ENCODE data around the gene CLSTN1. TPM values are rescaled to one million over a fixed set of nuclear protein-coding genes. Genes with fewer than 3 reads are reported as not detected.

Gene CLSTN1
- total and polyA plus RNA-seq, 2 of the 13 experiments (the other 11 are each of a cell fraction or from before 2014, with no cell fraction given), result 19.7 to 29.8 TPM

DNA sequence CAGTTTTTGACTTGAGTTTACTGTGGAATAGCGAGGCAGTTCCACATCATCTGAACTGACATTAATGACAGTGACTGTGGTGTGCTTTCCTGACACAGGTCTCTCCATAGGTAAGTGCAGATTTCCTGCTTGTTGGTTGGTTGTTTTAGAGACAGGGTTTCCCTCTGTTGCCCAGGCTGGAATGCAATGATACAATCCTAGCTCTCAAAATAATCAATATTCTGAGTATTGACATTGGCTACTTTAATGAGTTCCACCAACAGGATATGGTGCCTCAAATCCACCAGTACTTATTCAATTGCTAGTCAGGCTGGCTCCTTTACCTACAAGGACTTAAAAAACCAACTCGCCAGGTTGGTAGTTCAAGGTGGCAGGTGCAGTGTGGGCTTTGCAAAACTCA lies 63.8 kb downstream of the CLSTN1 start:
- H4K20me1 ChIP-seq (ENCODE audit: insufficient read depth, low read length), result peaks cover 7% of the 10 kb centered on the region
- no peak overlapping the region for H3K9ac ChIP-seq (ENCODE audit: insufficient read depth, low read depth, low read length)
- in situ Hi-C loops (cut with HindIII; ENCODE audit: extremely low pct_ligation_motif_present, low pct_unique_long_range_greater_than_20kb) (no loop called here), intact Hi-C loops (cut with micrococcal nuclease; ENCODE audit: unreplicated experiment) (no loop called here)
- FAIRE-seq (no peak), ATAC-seq (peak; percentile 66), DNase-seq (ENCODE audit: low spot score) (no peak)
- no TSS peak for BruUV-seq (replicated peaks)
- TF ChIP-seq ONECUT2 (CRISPR knock-in tag; IDR thresholded peaks at IDR 0.05) (0 out of 2 replicates have a peak, but pooled peaks have one; percentile 40), ZFP36 (IDR thresholded peaks at IDR 0.05; ENCODE audit: borderline replicate concordance, low read depth, low read length, partially characterized antibody) (no peak)
- H3K4me1 ChIP-seq (ENCODE audit: insufficient read depth, low read length), result peaks cover 31% of the 10 kb centered on the region
- 96% methylated on average over 2 of the region's 2 CpGs for WGBS (ENCODE audit: low lambda C conversion rate)
- H3K27me3 ChIP-seq (ENCODE audit: control insufficient read depth in 1 of 2, insufficient read depth in 2 of 2, low read length in 2 of 2), result no peaks in the 10 kb centered on the region
- CTCF ChIA-PET (ENCODE audit: low intra/inter-chr PET ratio, low total read pairs), result no interaction called here
- POLR2A ChIA-PET, result no interaction called here
- no peak overlapping the region for H3K4me2 ChIP-seq (ENCODE audit: low read depth, low read length)
- no peaks in the 10 kb centered on the region for H3K9me3 ChIP-seq (ENCODE audit: low read length)
- H2AFZ ChIP-seq (ENCODE audit: low read length), result no peak overlapping the region
- H3K36me3 ChIP-seq (replicated peaks in 1 of 2; ENCODE audit: control insufficient read depth in 1 of 2, insufficient read depth in 2 of 2, low read length in 2 of 2), result peaks cover 4 to 6% of the 10 kb centered on the region in 2 experiments; a peak in 4 of 5 replicates
- peak overlapping the region; percentile 25 for H3K27ac ChIP-seq (ENCODE audit: extremely low read length, insufficient read depth, low read length)
- no peak overlapping the region for H3K4me3 ChIP-seq (replicated peaks in 1 of 3; ENCODE audit: insufficient read depth in 1 of 3, low read depth in 2 of 3, low read length in 3 of 3)
- H3K79me2 ChIP-seq (ENCODE audit: insufficient read depth, low read length), result peaks cover 9% of the 10 kb centered on the region

DNA sequence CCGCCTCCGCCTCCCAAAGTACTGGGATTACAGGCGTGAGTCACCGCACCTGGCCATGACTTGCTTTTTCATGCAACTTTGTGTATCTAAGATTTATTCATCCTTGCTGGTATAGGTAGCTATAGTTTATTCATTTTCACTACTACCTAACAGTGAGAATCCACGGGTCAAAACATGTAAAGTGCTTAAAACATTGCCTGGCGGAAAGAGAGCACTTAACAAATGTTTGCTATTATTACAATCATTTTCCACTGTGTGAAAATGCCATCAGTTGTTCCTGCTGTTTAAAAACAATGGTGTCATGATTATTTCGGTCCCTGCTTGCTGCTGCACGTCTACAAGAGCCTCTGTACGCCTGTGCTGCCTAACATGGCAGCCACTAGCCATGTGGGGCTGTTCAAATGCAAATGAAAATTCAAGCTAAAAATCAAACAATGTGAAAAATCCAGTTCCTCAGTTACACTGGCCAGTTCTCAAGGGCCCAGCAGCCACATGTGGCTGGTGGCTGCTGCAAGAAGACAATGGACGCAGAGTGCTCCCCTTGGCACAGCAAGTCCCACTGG lies 65.1 kb downstream of the CLSTN1 start:
- Histone ChIP-seq H4K20me1 (ENCODE audit: insufficient read depth, low read length) (peaks cover 7% of the 10 kb centered on the region), H3K4me1 (ENCODE audit: insufficient read depth, low read length) (peaks cover 31% of the 10 kb centered on the region), H3K4me2 (ENCODE audit: low read depth, low read length) (no peak overlapping the region), H2AFZ (ENCODE audit: low read length) (no peak overlapping the region), H3K9me3 (ENCODE audit: low read length) (no peaks in the 10 kb centered on the region), H3K79me2 (ENCODE audit: insufficient read depth, low read length) (peaks cover 9% of the 10 kb centered on the region), H3K27ac (ENCODE audit: extremely low read length, insufficient read depth, low read length) (no peak overlapping the region), H3K27me3 (ENCODE audit: control insufficient read depth in 1 of 2, insufficient read depth in 2 of 2, low read length in 2 of 2) (no peaks in the 10 kb centered on the region), H3K4me3 (replicated peaks in 1 of 3; ENCODE audit: insufficient read depth in 1 of 3, low read depth in 2 of 3, low read length in 3 of 3) (no peak overlapping the region), H3K36me3 (replicated peaks in 1 of 2; ENCODE audit: control insufficient read depth in 1 of 2, insufficient read depth in 2 of 2, low read length in 2 of 2) (peaks cover 7 to 11% of the 10 kb centered on the region in 2 experiments; a peak in 4 of 5 replicates), H3K9ac (ENCODE audit: insufficient read depth, low read depth, low read length) (no peak overlapping the region)
- CTCF ChIA-PET (ENCODE audit: low intra/inter-chr PET ratio, low total read pairs), result no interaction called here
- BruUV-seq (replicated peaks), result no TSS peak
- WGBS (ENCODE audit: low lambda C conversion rate), result 98% methylated on average over 10 of the region's 10 CpGs
- DNase-seq (ENCODE audit: low spot score) (no peak), ATAC-seq (no peak), FAIRE-seq (no peak)
- in situ Hi-C loops (cut with HindIII; ENCODE audit: extremely low pct_ligation_motif_present, low pct_unique_long_range_greater_than_20kb) (no loop called here), intact Hi-C loops (cut with micrococcal nuclease; ENCODE audit: unreplicated experiment) (no loop called here)
- peak; percentile 30; the same call in 1 of the 2 replicates for TF ChIP-seq ZNF263 (CRISPR knock-in tag; IDR thresholded peaks at IDR 0.05)
- TF ChIP-seq, protein P1, sequence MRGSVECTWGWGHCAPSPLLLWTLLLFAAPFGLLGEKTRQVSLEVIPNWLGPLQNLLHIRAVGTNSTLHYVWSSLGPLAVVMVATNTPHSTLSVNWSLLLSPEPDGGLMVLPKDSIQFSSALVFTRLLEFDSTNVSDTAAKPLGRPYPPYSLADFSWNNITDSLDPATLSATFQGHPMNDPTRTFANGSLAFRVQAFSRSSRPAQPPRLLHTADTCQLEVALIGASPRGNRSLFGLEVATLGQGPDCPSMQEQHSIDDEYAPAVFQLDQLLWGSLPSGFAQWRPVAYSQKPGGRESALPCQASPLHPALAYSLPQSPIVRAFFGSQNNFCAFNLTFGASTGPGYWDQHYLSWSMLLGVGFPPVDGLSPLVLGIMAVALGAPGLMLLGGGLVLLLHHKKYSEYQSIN (CRISPR knock-in tag; IDR thresholded peaks at IDR 0.05; ENCODE audit: borderline replicate concordance), result no peak
- TF ChIP-seq, protein P2, sequence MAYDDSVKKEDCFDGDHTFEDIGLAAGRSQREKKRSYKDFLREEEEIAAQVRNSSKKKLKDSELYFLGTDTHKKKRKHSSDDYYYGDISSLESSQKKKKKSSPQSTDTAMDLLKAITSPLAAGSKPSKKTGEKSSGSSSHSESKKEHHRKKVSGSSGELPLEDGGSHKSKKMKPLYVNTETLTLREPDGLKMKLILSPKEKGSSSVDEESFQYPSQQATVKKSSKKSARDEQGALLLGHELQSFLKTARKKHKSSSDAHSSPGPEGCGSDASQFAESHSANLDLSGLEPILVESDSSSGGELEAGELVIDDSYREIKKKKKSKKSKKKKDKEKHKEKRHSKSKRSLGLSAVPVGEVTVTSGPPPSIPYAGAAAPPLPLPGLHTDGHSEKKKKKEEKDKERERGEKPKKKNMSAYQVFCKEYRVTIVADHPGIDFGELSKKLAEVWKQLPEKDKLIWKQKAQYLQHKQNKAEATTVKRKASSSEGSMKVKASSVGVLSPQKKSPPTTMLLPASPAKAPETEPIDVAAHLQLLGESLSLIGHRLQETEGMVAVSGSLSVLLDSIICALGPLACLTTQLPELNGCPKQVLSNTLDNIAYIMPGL (CRISPR knock-in tag; IDR thresholded peaks at IDR 0.05; ENCODE audit: borderline replicate concordance in 1 of 2, low read depth in 1 of 2), result no peak
- TF ChIP-seq ZNF124 (CRISPR knock-in tag; IDR thresholded peaks at IDR 0.05), result no peak
- TF ChIP-seq IRF2 (CRISPR knock-in tag; IDR thresholded peaks at IDR 0.05), result no peak
- POLR2A ChIA-PET, result no interaction called here

Measured in HepG2 (cell line).